HG02623 (cell line): ENCODE results near the gene AP3S2.
"Not testable (repeated sequence)": the region's sequence is repeated elsewhere in the genome, so short reads cannot be mapped to it uniquely, and the experiment has no call there.

ENCODE experiments used
- ATAC-seq: cut with Tn5 transposase; IDR thresholded peaks from one replicate; pipeline ENCODE4 v1.9.1; 2021; ENCODE audit warnings: moderate library complexity; ENCODE audit not compliant: unreplicated experiment

Gene AP3S2

DNA sequence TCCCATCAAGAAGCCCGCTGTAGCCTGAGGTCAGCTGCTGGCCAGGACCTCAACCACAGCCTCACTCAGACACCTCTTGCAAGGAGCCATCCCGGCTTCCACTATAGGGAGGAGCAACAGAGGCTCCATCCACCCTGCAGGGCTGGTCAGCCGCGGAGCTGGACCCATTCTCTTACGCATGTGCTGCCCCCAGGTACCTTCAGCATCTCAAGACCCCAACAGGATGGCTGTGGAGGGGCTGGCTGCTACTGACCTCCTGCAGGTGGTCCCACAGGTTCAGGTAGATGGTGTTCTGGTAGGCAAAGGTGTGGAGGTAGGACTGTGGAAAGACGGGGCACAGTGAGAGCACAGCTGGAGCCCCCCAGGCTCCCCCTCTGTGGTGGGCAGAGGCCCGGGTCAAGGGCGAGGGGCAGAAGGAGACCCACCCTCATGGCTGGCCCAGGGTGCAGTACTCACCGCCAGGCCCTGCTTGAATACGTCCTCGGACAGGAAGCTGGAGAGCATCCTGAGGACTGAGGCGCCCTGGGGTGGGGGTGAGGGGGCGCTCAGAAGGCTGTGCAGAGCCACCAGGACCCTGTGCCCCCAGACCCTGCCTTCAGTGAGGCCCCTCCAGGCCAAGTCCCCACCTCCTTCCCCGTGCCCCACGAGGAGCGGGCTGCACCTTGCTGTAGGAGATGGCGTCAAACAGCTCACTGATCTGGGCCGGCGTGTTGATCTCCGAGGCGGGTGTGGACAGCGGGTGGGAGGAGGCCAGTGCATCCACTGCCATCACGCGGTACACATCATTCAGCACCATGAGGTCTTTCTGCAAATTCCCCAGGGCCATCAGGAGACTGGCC, 90.6 kb downstream of the AP3S2 start:
- no peak for ATAC-seq

DNA sequence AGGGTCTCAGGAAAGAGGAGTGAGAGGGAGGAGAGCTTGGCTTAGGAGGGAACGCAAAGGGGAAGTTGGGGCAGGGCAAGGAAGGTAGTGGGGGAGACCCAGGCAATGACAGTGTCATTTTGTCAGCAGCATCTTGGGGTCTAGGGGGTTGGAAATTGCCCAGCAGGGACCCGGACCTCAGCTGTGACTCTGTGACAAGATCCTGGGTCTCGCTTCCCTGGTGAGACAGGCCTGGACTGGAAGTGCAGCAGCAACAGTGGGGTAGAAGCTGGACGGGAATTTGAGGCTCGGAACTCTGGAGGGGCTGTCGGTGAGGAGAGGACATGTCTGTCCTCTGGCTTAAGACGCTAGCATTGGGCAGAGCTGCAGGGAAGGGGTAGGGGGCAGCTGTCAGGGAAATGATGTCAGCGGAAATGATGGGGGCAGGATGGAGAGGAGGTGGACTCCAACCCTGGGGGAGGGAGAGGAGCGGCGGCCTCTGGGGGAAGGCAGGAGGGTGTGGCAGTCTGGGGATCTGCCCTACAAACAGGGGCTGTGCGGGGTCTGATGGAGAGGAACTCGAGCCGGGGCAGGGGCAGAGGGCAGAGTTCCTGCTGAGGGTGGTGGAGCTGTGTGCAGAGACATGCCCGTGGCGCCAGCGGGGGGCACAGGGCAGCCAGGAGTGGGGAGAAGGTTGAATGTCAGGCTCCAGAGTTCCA, 91.4 kb downstream of the AP3S2 start:
- no peak for ATAC-seq

DNA sequence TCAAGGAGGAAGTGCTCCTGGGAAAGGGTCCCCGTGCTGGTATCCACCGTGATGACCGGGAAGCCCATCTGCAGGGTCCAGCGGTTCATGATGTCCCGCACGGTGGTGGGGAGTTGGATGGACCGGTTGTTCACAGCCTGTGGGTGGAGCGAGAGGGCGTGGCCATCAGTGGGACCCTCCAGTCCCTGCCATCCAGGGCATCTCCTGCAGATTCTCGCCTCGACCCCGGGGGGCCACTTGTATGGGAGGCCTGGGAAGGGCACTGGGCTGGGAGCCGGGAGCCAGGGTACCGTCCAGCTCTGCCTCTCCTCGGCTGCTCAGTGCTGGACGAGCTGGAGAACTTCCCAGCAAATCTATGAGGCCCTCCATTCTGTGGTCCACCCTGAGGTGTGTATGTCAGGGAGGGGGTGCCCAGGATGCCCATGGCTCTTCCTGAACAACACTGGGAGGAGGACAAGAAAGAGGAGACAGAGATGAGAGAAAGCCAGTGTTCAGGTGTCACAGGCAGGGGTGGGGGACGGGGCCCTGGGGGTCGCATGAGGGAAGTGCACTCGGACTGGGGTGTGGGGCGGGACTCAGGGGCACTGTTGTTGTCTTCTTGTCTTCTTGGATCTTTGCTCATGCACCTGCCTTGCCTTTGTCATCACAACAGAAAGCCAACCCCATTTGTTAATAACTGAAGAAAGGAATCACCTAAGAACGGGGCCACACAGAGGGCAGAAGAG, 92.2 kb downstream of the AP3S2 start:
- ATAC-seq: no peak

DNA sequence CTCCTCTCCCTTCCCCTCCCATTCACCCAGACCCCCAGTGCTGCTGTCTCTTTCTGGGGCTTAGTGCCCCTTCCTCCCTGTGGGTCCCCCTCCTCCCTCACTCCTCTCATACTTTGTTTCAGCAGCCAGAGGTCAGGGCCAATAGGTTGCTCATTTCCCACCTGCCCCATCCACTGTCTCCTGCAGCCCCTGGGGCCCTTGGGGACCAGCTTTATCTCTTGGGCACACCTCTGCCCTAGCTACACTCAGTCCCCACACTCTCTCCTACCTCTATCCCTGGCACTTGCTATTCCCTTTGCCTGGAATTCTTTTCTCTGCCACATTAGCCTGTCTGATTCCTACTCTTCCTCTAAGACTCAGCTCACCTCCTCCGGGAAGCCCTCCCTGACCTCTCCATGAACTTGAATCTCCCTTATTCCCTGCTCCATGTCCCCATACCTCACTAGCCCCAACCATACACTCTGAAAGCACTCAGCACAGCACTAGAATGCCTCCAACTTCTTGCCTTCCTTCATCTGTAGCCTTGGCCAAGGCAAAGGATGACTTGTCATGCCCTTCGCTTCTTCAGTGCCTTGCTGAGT, 93.8 kb downstream of the AP3S2 start:
- ATAC-seq: no peak

DNA sequence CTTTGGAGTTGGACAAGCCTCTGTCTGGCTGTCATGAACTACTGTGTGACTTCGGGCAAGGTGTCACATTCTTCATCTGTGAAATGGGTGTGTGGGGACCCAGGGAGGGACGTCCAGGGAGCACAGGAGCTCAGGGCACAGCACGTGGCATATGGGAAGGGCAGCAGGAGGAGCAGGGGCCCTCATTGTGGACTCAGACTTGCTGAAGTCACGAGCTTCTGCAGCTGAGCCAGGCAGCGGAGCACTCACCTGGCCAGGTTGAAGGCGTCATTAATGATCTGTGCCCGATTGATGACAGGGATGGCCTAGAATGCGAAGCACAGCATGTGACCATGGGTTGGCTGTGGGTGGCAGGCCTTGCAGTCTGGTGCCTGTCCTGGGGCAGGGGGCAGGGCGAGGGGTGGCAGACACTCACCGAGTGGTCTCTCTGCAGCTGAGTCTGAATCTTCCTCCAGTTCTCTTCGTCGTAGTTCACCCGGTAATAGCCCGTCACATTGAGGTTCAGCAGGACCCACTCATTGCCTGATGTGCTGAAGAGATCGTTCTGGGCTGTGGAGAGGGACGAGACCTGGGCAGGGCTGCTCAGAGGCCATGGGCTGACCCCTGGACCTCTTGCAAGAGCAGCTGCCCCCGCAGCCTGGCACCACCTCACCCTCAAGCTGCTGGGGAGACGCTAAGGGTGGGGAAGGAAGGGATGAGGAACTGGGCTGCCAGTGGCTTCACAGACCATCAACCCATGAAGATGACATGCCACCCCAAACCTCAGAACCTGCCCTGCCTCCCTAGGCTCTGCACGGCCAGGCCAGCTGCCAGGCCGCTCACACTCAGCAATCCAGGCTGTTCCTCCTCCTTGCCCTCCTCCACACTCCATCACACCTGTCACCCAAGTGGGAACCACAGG, 94.5 kb downstream of the AP3S2 start:
- no peak for ATAC-seq

DNA sequence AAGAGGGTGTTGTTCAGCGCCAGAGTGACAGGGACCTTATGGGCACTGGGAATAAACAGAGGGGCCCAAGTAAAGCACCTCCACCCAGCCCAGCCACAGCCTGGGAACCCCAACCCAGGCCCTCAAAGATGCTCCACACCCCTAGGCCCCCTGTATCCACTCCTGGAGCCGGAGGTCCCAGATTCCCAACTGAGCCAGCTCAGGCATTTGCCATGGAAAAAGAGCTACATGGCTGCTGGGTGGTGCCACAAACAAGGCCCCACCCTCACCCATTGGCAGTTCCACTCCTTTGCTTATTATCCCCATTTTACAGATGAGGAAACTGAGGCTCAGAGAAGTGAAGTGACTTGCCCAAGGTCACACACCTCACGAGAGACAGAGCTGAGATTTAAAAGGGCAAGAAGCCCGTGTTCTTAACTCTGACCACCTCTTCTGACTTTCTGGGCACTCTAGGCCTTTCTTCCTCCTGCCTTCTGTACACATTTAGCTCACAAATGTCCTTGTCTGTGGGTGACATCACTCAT, 96.1 kb downstream of the AP3S2 start:
- no peak for ATAC-seq

DNA sequence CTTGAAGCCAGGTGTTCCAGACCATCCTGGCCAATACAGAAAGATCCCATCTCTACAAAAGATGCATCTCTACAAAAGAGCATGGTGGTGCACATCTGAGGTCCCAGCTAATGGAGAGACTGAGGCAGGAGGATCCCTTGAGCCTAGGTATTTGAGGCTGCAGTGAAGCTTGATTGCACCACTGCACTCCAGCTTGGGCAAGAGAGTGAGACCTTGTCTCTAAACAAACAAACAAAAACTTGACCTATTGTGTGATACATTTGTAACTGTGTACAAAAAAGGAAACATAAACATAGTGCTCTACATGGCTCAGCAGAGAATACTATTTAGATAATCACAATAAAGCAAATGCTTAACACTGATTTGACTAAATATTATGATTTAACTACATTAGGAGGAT, 97.8 kb downstream of the AP3S2 start:
- ATAC-seq: no peak

DNA sequence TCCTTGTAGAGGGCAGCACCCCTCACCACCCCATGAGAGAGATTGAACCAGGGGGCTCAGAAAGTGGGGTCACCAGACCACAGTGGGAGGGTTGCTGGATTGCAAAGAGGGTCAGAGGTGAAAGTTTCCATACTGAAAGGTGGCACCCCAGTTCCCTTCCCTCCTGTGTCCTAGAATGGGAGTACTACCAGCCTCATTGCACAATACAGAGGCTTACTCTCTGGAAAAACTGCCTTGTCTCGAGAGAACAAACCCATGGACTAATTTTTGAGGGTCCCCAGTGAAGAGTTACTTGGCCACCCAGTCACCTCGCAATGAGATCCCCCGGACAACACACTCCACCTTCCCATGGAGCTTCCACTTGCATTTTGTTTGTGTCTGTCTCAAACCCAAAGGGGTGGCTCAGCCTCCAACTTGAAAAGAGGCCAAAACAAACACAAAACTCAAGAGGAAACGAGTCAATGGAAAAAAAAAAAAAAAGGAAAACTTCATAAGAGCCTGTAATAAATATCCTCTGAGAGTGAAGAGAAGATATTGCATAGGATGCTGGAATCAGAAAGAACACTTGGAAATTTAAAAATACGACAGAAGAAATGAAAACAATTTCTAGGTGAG, 99.1 kb downstream of the AP3S2 start:
- no peak for ATAC-seq

DNA sequence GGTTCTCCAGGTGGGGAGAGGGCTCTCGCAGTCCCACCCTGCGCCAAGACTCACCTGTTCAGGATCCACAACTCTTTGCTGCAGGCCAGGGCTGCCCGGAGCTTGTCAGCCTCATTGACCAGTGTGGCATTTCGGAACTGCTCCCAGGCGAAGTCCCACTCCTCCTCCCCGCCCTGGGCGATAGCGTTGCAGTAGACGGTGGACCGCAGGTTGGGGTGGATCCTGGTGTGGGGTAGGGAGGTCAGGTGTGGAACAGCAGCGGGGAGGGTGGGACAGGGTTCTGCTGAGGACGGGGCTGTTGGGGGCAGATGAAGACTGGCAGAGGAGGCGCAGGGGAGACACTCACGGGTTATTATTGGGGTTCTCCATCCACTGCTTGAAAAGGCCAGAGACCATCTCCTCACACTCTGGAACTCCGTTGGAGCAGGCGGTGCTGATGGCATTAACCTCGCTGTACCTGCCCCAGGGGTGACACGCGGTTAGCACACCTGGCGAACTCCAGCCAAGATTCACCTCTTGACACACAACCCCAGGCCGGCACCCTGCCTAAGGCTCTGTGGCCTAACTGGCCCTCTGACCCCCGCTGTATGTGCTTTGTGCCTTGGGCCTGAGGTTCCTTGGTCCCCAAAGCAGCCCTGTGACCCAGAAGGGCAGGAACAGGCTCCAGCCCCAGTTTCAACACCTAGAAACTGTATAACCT, 101.5 kb downstream of the AP3S2 start:
- ATAC-seq: no peak

DNA sequence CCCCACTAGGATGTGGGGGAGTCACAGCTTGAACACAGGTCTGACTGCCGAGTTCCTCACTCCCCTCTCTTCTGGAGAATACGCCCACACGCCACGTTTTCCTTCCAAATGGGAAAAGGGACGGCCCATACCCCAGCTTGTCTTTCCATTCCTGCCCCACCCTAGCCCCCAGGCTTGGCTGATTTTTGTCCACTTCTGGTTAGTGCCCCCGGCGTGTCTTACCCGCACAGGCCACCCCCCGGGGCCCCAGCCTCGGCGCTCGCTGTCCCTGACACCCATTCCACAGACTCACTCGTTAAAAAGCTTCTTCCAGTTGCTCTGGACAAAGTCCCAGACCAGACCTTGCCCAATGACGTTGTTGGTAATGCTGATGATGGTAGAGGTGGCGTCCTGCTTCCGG, 103.1 kb downstream of the AP3S2 start:
- no peak for ATAC-seq

DNA sequence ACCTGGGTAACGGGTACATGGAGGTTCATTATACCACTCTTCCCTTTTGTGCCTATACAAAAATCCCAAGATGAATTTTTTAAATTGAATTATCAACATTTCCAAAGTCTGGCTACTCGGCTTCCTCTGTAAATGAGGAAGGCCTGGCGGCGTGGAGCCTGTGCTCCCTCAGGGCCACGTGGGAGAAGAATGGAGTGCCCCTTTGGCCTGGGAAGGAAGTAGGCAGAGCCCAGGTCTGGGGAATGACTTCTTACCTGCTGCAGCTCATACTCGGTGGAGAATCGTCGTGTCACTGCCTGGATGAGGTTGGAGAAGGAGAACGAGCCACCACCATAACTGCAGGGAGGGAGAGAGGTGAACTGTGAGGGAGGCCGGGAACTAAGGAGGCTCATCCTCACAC, 103.6 kb downstream of the AP3S2 start:
- ATAC-seq: no peak

DNA sequence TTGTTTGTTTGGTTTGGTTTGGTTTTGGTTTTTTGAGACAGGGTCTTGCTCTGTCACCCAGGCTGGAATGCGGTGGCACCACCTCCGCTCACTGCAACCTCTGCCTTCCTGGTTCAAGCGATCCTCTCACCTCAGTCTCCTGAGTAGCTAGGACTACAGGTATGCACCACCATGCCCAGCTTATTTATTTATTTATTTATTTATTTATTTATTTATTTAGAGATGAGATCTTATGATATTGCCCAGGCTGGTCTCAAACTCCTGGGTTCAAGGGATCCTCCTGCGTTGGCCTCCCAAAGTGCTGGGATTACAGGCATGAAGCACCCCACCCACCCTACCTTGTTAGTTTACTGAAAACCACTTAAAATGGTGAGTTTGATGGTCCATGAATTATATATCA, 105.2 kb downstream of the AP3S2 start:
- ATAC-seq: not testable (repeated sequence)

DNA sequence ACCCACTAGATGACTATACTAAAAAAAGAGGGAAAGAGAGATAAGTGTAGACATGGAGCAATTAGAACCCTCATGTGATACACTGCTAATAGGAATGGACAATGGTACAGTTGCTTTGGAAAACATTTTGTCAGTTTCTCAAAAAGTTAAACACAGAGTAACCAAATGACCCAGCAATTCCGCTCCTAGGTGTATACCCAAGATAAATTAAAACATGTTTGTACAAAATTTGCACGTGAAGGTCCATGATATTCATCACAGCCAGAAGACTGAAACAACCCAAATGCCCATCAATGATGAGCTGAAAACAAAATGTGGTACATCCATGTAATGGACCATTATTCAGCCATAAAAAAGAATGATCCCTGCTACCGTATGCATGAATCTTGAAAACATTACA, 105.8 kb downstream of the AP3S2 start:
- ATAC-seq: no peak

DNA sequence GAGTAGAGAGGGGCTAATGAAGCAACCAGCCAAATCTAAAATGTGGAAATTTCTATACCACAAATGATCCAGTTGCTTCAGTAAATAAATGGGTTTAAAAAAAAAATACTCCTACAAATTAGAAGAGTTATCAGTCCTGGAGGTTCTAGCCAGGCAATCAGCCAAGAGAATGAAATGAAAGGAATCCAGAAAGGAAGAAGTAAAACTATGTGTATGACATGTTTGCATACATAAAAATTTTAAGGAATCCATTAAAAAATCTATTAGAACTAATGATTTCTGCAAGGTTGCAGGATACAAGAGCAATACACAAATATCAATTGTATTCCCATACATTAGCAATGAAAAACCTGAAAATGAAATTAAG, 108.0 kb downstream of the AP3S2 start:
- ATAC-seq: no peak

DNA sequence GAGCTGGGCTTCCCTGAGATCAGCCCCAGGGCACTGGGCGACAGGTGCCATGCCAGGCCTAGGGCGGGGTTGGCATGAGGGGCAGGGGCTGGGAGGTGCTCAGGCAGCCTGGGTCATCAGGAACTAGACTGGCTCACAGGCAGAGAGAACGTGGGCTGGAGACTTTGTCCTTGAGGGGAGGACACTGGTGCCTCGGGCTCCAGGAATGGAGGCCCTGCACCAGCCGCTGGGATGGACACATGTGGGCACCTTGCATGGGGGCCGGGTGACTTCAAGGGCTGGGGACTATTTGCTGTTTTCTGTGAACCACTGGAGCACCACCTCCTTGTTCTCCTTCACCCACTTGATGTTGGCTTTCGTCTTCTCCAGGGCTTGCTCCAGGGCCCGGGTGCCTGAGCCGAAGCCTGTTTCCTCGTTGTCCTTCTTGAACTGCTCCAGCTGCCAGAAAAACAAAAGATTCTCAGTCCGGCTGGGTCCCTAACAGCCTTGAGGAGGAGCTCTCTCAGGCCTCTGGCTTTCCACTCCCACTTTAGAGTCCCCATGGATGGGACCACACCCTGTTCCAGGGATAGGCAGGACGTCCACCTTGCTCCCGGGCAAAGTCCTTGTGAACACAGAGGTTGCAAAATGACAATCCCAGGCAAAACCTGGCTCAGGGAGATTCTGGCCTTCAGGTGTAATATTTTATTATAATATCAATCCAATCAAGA, 108.6 kb downstream of the AP3S2 start:
- ATAC-seq: no peak

DNA sequence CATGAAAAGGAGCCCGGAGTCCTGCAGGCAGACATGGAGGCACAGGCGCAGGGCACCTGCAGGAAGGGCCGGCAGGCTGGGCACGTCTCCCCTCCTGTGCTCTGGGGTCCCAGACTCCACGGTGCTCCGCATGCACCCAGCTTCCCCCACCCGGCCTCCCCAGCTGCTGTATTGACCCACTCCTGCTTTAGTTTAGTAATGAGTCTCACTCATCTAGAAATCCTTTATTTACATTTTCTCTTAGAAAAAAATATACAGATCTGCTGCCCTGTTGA, 109.2 kb downstream of the AP3S2 start:
- no peak for ATAC-seq

DNA sequence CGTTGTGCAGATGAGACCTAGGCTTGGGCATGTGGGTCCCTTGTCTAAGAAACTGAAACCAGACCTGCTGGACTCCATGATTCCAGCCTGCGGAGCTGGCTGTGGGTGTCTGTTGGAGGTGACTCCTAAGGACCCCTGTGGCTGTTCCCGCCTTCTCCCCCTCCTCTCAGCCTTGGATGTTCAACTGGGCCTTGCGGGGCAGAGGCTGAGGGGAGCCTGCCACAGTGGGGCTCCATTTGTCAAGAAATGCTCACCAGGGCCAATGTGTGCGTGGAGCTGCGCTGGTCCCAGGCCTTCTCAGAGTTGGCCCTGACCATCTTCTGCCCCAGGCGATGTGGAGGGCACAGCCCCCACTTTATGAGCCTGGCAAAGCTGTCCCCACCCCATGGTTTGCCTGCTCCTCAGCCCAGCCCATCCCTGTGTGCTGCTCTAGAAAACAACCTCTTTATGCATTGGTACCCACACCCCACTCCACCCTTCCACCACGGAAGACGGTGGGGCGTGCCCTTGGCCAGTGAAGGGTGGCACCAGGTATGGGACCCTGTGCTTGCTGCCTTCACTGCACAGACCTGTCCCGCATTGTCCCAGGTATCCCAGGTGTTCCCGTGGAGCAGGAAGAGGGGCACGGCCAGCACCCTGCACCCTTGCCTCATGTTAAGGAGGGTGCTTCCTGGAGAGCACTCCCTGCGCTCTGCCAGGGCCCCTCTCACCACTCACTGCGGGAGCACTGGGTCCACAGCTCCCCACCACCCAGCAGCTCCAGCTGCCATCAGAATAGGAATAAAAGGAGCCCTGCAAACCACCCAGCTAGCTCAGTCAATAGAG, 109.7 kb downstream of the AP3S2 start:
- no peak for ATAC-seq
